Mesenchymal stem cell (in vitro differentiated cells and primary cell): ENCODE measurements around the gene ABCC2.

Experiments
- DNase-seq: peaks from one replicate; pipeline ENCODE4 v3.0.0-alpha.2; 2013
- H2AFZ ChIP-seq: one replicate; pipeline ENCODE4 v1.6.1; 2013; ENCODE audit warnings: low read depth, mild to moderate bottlenecking, control low read depth, inconsistent platforms, low read length, moderate library complexity
- H2AK5ac ChIP-seq: 2 replicates; pipeline ENCODE4 v1.6.1; 2013; ENCODE audit warnings: low read length, moderate library complexity, mild to moderate bottlenecking, inconsistent platforms; ENCODE audit not compliant: severe bottlenecking
- H2BK120ac ChIP-seq: one replicate; pipeline ENCODE4 v1.6.1; 2013; ENCODE audit warnings: low read depth, mild to moderate bottlenecking, inconsistent platforms, low read length, moderate library complexity
- H2BK12ac ChIP-seq, 2 experiments: one replicate each; pipeline ENCODE4 v1.6.1; 2013; ENCODE audit warnings: inconsistent platforms in 2 of 2, low read length in 2 of 2, mild to moderate bottlenecking in 2 of 2, moderate library complexity in 2 of 2, control low read depth in 1 of 2
- H2BK15ac ChIP-seq: one replicate; pipeline ENCODE4 v1.6.1; 2013; ENCODE audit warnings: mild to moderate bottlenecking, low read depth, inconsistent platforms; ENCODE audit not compliant: poor library complexity, severe bottlenecking
- H2BK5ac ChIP-seq: 2 replicates; pipeline ENCODE4 v1.6.1; 2013; ENCODE audit warnings: low read depth, mild to moderate bottlenecking, low read length, control low read depth, inconsistent platforms; ENCODE audit not compliant: poor library complexity, severe bottlenecking
- H3K14ac ChIP-seq, 2 experiments: one replicate each; pipeline ENCODE4 v1.6.1; 2013; ENCODE audit warnings: inconsistent platforms in 2 of 2, low read length in 2 of 2, control low read depth in 1 of 2, mild to moderate bottlenecking in 1 of 2, moderate library complexity in 1 of 2
- H3K18ac ChIP-seq, 2 experiments: one replicate each; pipeline ENCODE4 v1.6.1; 2013; ENCODE audit warnings: inconsistent platforms in 2 of 2, low read length in 2 of 2, control low read depth in 1 of 2, low read depth in 1 of 2, mild to moderate bottlenecking in 1 of 2
- H3K23ac ChIP-seq, 2 experiments: one replicate each; pipeline ENCODE4 v1.6.1; 2013; ENCODE audit warnings: inconsistent platforms in 2 of 2, low read length in 2 of 2, mild to moderate bottlenecking in 2 of 2, moderate library complexity in 2 of 2, control low read depth in 1 of 2
- H3K27ac ChIP-seq: 2 replicates; pipeline ENCODE4 v1.5.1; 2013; ENCODE audit warnings: mild to moderate bottlenecking, moderate library complexity, low read length, control low read depth, inconsistent platforms; ENCODE audit not compliant: poor library complexity, severe bottlenecking
- H3K27me3 ChIP-seq, 2 experiments: 2 replicates each; pipeline versions ENCODE4 v1.6.1 to v1.7.0; 2013; ENCODE audit warnings: low read length in 2 of 2, mild to moderate bottlenecking in 2 of 2, moderate library complexity in 2 of 2, control low read depth in 1 of 2, inconsistent platforms in 1 of 2; ENCODE audit not compliant: control insufficient read depth in 1 of 2, insufficient read depth in 1 of 2
- H3K36me3 ChIP-seq, 2 experiments: 2 replicates each; pipeline versions ENCODE4 v1.6.1 to v1.7.0; 2013; ENCODE audit warnings: low read length in 2 of 2, control low read depth in 1 of 2, inconsistent platforms in 1 of 2, low read depth in 1 of 2, mild to moderate bottlenecking in 1 of 2; ENCODE audit not compliant: insufficient read depth in 2 of 2, control insufficient read depth in 1 of 2
- H3K4ac ChIP-seq, 2 experiments: one replicate each; pipeline ENCODE4 v1.6.1; 2013; ENCODE audit warnings: inconsistent platforms in 2 of 2, low read length in 2 of 2, mild to moderate bottlenecking in 2 of 2, moderate library complexity in 2 of 2, control low read depth in 1 of 2, low read depth in 1 of 2
- H3K4me1 ChIP-seq: 2 replicates; pipeline ENCODE4 v1.6.1; 2013; ENCODE audit warnings: low read depth, low read length, control low read depth; ENCODE audit not compliant: control insufficient read depth, insufficient read depth
- H3K4me2 ChIP-seq: 2 replicates; pipeline ENCODE4 v1.6.1; 2013; ENCODE audit warnings: low read length, mild to moderate bottlenecking, inconsistent platforms; ENCODE audit not compliant: poor library complexity, severe bottlenecking
- H3K4me3 ChIP-seq, 2 experiments: 2 replicates each; pipeline versions ENCODE4 v1.5.1 to v1.7.0; 2013; ENCODE audit warnings: low read length in 2 of 2, mild to moderate bottlenecking in 2 of 2, control low read depth in 1 of 2, low read depth in 1 of 2; ENCODE audit not compliant: insufficient read depth in 1 of 2
- H3K79me1 ChIP-seq: replicated peaks from 2 replicates; pipeline ENCODE4 v1.6.1; 2013; ENCODE audit warnings: mild to moderate bottlenecking, control low read depth, low read length, inconsistent platforms; ENCODE audit not compliant: poor library complexity, severe bottlenecking
- H3K9ac ChIP-seq: 2 replicates; pipeline ENCODE4 v1.7.0; 2013; ENCODE audit warnings: mild to moderate bottlenecking, low read length, moderate library complexity
- H3K9me3 ChIP-seq: 2 replicates; pipeline ENCODE4 v1.7.0; 2013; ENCODE audit warnings: mild to moderate bottlenecking, low read length; ENCODE audit not compliant: control insufficient read depth
- H4K8ac ChIP-seq: one replicate; pipeline ENCODE4 v1.6.1; 2013; ENCODE audit warnings: inconsistent platforms, mild to moderate bottlenecking, low read length, moderate library complexity
- H4K91ac ChIP-seq: one replicate; pipeline ENCODE4 v1.6.1; 2013; ENCODE audit warnings: mild to moderate bottlenecking, low read length, inconsistent platforms
- WGBS: methylation state at CpG from one replicate; pipeline ENCODE4 v1.1.7; 2013; ENCODE audit warnings: mixed read lengths; 5-methylcytosine and 5-hydroxymethylcytosine counted together

The ABCC2 gene

DNA sequence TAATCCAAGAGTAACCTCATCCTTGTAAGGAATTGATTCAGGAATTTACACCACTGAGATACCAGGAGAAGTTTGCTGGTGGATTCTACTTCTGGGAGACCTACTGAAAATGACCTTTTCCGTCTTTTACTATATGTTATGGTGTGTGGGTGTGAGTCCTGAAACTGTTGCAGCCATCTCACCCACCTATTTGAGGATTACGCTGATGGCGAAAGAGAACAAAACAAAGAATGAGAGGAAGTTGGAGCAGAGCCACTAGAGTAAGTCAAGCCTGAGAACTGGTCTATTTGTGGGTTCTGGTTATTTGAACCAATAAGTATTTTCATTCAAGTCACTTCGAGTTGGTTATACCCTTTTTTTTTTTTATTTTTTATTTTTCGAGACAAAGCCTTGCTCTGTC, 12.7 kb upstream of the ABCC2 start:
- H4K91ac ChIP-seq, result no peak overlapping the region
- H2BK120ac ChIP-seq, result no peak overlapping the region
- no peak overlapping the region for H3K14ac ChIP-seq
- no peaks in the 10 kb centered on the region for H3K9me3 ChIP-seq
- DNase-seq, result no peak
- H3K23ac ChIP-seq, result no peak overlapping the region
- H3K4me3 ChIP-seq, result no peak overlapping the region
- no peak overlapping the region for H2AK5ac ChIP-seq
- 95% methylated on average over 5 of the region's 5 CpGs for WGBS
- H2BK15ac ChIP-seq, result no peak overlapping the region
- H3K4ac ChIP-seq, result no peak overlapping the region
- no peak overlapping the region for H2BK12ac ChIP-seq
- no peak overlapping the region for H3K18ac ChIP-seq
- no peak overlapping the region for H3K4me2 ChIP-seq
- H3K27ac ChIP-seq, result no peak overlapping the region
- no peaks in the 10 kb centered on the region for H3K27me3 ChIP-seq
- no peaks in the 10 kb centered on the region for H3K4me1 ChIP-seq
- no peaks in the 10 kb centered on the region for H3K79me1 ChIP-seq
- no peak overlapping the region for H3K9ac ChIP-seq
- no peak overlapping the region for H4K8ac ChIP-seq
- H3K36me3 ChIP-seq, result no peaks in the 10 kb centered on the region
- no peak overlapping the region for H2BK5ac ChIP-seq
- H2AFZ ChIP-seq, result no peak overlapping the region

DNA sequence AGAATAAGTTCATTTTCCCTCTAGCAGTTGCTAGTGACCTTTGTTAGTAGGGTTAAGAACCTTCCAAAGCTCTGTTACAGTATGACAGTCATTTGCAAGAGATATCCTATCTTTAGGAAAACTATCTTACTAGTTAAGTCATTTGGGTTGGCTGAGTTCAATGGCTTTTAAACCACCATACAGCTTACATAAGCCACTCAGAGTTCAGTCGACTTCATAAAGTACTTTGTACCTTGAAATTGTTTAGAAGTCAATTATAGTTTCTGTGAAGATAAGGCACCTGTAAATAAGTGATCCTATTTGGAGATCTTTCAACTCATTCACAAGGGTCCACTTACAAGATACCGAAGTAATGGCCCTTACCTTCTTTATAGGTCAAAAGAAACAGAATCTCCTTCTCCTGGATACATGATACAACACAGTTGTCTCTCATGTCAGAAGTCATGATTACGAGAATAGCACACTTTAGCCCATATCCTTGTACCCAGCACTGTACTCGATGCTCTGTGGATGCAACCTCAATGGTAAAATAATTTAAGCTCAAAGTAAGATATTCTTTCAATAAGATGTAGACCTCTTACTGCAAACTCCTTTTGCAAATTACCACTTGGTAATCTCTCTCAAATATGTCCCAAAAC, 11.9 kb upstream of the ABCC2 start:
- Histone ChIP-seq H2BK12ac (no peak overlapping the region), H2BK15ac (no peak overlapping the region), H3K4me3 (no peak overlapping the region), H3K4ac (no peak overlapping the region), H3K36me3 (no peaks in the 10 kb centered on the region), H2BK120ac (no peak overlapping the region), H4K91ac (no peak overlapping the region), H3K4me2 (no peak overlapping the region), H3K18ac (no peak overlapping the region), H3K4me1 (peaks cover 2% of the 10 kb centered on the region), H2BK5ac (no peak overlapping the region), H2AK5ac (no peak overlapping the region), H3K9me3 (no peaks in the 10 kb centered on the region), H3K79me1 (no peaks in the 10 kb centered on the region), H3K9ac (no peak overlapping the region), H3K14ac (no peak overlapping the region), H3K23ac (no peak overlapping the region), H4K8ac (no peak overlapping the region), H3K27me3 (no peaks in the 10 kb centered on the region), H2AFZ (no peak overlapping the region), H3K27ac (no peak overlapping the region)
- no peak for DNase-seq
- 100% methylated on average over 1 of the region's 4 CpGs for WGBS

DNA sequence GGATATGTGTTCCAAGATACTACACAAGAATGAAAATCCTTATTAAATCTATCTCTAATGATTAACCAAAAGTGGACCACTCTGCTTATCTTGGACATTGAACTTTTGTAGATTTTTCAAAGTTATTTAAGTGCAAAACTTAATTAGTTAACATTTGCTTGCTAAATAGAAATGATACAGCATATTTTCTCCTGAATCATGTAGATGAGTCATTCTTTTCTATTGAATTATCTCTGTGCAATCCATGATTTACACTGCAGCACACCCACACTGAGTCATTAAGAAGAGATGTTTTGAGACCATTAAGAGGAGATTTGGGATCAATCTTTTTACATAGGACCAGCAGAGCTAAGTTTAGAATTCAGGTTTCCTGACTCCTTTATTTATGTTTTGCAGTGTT, 6.6 kb upstream of the ABCC2 start:
- Histone ChIP-seq H4K91ac (no peak overlapping the region), H2AFZ (no peak overlapping the region), H3K4me3 (no peak overlapping the region), H2BK5ac (no peak overlapping the region), H2BK12ac (no peak overlapping the region), H3K23ac (no peak overlapping the region), H3K36me3 (no peaks in the 10 kb centered on the region), H3K79me1 (no peaks in the 10 kb centered on the region), H3K14ac (no peak overlapping the region), H3K9me3 (no peaks in the 10 kb centered on the region), H2BK15ac (no peak overlapping the region), H3K4me1 (peaks cover 8% of the 10 kb centered on the region), H3K4ac (no peak overlapping the region), H2BK120ac (no peak overlapping the region), H2AK5ac (no peak overlapping the region), H3K27me3 (no peaks in the 10 kb centered on the region), H3K9ac (peak overlapping the region; percentile 90), H3K27ac (peak overlapping the region; percentile 59), H3K18ac (no peak overlapping the region), H3K4me2 (no peak overlapping the region), H4K8ac (no peak overlapping the region)
- peak; percentile 90 for DNase-seq

DNA sequence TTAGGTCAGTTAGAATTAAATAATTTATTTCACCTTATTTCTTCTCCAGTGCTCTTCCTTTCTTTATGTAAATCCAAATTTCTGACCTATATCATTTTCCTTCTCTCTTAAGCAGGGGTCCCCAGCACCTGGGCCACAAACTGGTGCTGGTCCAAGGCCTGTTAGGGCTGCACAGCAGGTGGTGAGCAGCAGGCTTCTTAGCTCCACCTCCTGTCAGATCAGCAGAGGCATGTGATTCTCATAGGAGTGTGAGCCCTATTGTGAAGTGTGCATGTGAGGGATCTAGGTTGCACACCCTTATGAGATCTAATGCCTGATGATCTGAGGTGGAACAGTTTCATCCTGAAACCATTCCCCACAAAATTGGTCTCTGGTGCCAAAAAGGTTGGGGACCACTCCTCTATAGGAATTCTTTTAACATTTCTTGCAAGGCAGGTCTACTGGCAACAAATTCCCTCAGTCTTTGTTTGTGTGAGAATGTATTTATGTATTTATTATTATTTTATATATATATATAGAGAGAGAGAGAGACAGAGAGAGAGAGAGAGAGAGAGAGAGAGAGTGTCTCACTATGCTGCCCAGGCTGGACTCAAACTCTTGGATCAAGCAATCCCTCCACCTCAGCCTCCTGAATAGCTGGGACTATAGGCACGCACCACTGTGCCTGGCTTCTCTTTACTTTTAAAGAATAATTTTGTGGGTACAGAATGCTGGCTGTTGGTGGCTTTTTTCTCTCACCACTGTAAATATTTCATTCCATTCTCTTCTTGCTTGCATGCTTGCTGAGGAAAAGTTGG, 4.3 kb upstream of the ABCC2 start:
- H3K79me1 ChIP-seq, result no peaks in the 10 kb centered on the region
- no peak overlapping the region for H2BK15ac ChIP-seq
- peak overlapping the region; percentile 73 to 75 for H3K18ac ChIP-seq
- no CpG with 5 or more reads among the region's 1 CpG for WGBS
- H2BK12ac ChIP-seq, result peak overlapping the region; percentile 66 to 99
- H3K4me1 ChIP-seq, result peaks cover 11% of the 10 kb centered on the region
- no peak overlapping the region for H2BK5ac ChIP-seq
- no peak overlapping the region for H3K4me2 ChIP-seq
- no peak overlapping the region for H3K14ac ChIP-seq
- no peaks in the 10 kb centered on the region for H3K36me3 ChIP-seq
- no peaks in the 10 kb centered on the region for H3K9me3 ChIP-seq
- H4K8ac ChIP-seq, result peak overlapping the region; percentile 41
- H3K9ac ChIP-seq, result peak overlapping the region; percentile 93
- no peak overlapping the region for H2AK5ac ChIP-seq
- DNase-seq, result peak; percentile 21
- H4K91ac ChIP-seq, result no peak overlapping the region
- no peak overlapping the region for H2BK120ac ChIP-seq
- H3K4ac ChIP-seq, result peak overlapping the region in 1 of 2 experiments; percentile 86
- no peak overlapping the region for H3K23ac ChIP-seq
- H3K27me3 ChIP-seq, result no peaks in the 10 kb centered on the region
- H3K27ac ChIP-seq, result peak overlapping the region; percentile 70
- H2AFZ ChIP-seq, result no peak overlapping the region
- no peak overlapping the region for H3K4me3 ChIP-seq
